GM10248 (cell line): ENCODE results near the gene TASP1.

ENCODE experiments used
- CTCF ChIA-PET: fragments of 300-600 bp; sonication (Branson Sonifier 250); formaldehyde crosslinking; extraction: SDS; loops from one replicate; lab custom pipeline; 2021; ENCODE audit warnings: antibody characterized with exemption; lab: Yijun Ruan, JAX
- POLR2A ChIA-PET: fragments of 350-650 bp; sonication (Branson Sonifier 250); formaldehyde crosslinking; extraction: SDS; loops from one replicate; lab custom pipeline; 2020; ENCODE audit warnings: antibody characterized with exemption; lab: Yijun Ruan, JAX
- DNase-seq: peaks from one replicate; pipeline ENCODE4 v3.0.0; 2012; ENCODE audit errors: extremely low spot score
- TF ChIP-seq, protein P1 (sequence below): IDR thresholded peaks from 2 replicates; pipeline ENCODE4 v1.5.1; 2012; ENCODE audit warnings: mild to moderate bottlenecking, low read depth; ENCODE audit errors: extremely low read depth, missing control alignments, control extremely low read depth

Gene TASP1

DNA sequence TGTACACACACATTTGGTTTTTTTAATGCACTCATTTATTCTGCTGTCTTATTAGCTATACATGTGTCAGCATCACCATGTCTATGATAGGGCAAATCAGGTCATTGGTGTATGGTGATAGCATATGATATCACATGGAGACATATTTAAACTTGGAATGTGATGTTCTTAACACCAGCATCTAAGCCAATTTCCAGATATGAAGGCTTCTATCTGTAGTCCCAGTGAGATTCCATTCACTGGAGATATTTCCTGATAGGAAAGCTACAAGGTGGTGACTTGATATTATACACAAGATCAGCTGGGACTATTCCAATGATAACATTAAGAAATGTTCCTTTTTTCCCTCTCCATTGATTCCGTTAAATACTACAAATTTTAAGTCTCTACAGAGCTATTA is 89.3 kb downstream of the TASP1 start:
- no peak for DNase-seq
- POLR2A ChIA-PET, result no interaction called here
- CTCF ChIA-PET, result interaction anchor here (1.1 to 8.8 kb wide), 13 partner anchors 11 to 428 kb away, joined by 3 to 174 read pairs (median 5); partner anchors contain the start of genes ESF1 and NDUFAF5
- TF ChIP-seq, protein P1, sequence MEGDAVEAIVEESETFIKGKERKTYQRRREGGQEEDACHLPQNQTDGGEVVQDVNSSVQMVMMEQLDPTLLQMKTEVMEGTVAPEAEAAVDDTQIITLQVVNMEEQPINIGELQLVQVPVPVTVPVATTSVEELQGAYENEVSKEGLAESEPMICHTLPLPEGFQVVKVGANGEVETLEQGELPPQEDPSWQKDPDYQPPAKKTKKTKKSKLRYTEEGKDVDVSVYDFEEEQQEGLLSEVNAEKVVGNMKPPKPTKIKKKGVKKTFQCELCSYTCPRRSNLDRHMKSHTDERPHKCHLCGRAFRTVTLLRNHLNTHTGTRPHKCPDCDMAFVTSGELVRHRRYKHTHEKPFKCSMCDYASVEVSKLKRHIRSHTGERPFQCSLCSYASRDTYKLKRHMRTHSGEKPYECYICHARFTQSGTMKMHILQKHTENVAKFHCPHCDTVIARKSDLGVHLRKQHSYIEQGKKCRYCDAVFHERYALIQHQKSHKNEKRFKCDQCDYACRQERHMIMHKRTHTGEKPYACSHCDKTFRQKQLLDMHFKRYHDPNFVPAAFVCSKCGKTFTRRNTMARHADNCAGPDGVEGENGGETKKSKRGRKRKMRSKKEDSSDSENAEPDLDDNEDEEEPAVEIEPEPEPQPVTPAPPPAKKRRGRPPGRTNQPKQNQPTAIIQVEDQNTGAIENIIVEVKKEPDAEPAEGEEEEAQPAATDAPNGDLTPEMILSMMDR, result no peak

DNA sequence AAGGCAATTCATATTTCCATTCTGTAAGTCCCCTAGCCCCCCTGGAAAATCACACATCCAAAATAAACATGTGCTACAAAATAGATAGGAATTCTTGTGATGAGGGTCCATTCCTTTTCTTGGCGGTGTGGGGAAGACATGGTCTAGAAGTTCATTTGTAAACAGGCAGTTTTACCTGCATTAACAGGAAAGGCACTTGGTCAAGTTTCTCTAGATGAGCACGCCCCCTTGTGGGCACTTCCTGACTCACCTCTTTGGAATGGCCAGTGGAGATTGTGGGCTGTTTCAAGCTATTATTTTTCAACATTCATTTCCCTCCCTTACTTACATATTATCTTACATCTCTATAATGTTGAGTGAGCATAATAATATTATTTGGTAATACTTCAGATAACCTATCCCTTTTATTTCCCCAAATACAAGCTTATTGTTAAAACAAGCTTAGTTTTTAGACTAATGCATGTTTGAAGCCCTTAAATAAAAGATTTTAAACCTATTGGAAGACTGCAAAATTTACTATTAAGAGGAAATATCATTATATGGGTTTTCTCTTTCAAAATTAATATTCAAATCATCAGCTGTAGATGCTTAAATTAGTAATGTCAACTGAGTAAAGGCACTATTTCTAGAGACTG is 92.1 kb downstream of the TASP1 start:
- DNase-seq, result peak; percentile 35
- TF ChIP-seq, protein P1, result peak; percentile 74
- ChIA-PET POLR2A (no interaction called here), CTCF (interaction anchor here (0.6 to 8.8 kb wide), 89 partner anchors 8 to 622 kb away, joined by 3 to 174 read pairs (median 4); partner anchors contain the start of genes ESF1, ISM1 and NDUFAF5)

DNA sequence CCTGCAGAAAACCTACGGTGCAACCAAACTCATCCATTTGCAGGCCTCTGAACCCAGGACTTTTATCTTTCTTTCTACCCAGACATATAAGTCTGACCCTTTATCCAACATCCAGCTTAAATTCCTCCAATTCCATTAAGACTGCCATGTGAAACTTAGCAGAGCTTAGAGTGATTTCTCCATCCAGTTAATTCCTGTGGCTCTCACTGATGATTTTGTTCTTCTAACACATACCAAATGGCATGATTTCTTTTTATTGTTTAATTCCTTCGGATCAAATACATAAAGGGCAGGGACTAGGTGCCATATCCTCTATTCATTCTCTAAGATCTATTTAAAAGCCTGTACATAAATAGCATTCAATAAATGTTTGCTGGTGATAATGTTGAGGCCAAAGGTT is 92.9 kb downstream of the TASP1 start:
- no peak for DNase-seq
- TF ChIP-seq, protein P1, result no peak
- ChIA-PET CTCF (interaction anchor here (0.8 to 8.8 kb wide), 61 partner anchors 8 to 621 kb away, joined by 3 to 174 read pairs (median 6); partner anchors contain the start of genes ESF1 and NDUFAF5), POLR2A (no interaction called here)

DNA sequence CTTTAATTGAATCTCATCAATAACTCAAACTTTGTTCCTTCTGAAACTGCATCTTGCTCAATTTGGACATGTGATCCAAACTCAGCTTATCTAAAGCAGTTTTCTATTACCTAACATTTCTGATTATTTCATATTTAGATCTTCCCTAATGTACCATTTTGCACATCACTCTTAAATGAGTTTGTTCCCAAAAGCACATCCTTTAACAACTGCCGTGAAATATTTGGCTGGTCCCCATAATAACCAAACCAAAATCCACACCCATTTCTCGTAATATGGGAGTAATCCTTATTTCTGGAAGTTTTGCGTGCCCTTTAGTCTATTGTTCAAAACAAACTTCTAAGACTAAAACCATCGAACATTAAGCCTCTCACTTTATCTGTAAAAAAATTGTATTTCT is 94.9 kb downstream of the TASP1 start:
- CTCF ChIA-PET, result interaction anchor here (1.5 to 8.8 kb wide), 4 partner anchors 17 to 428 kb away, joined by 3 to 174 read pairs (median 59); no protein-coding TSS in a partner anchor
- TF ChIP-seq, protein P1, result no peak
- no peak for DNase-seq
- POLR2A ChIA-PET, result no interaction called here

DNA sequence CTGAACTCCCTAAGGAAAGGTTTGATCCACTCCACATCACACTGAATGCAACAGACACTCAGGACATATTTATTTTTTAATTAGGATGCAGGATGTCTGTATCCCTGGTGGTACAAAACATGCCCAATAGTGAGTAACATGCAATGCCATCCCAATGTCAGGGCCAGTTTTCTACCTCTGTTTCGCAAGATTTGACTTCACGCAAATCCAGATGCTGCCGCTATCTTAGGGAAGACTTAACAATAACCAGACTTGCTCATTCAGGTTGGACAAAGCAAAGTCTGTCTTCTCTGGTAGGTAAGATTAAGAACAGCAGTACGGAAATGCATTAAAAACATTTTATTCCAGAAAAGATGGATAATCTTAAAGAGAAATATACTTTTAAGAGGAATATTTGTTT is 103.1 kb downstream of the TASP1 start:
- DNase-seq, result no peak
- POLR2A ChIA-PET, result no interaction called here
- TF ChIP-seq, protein P1, result no peak
- CTCF ChIA-PET, result interaction anchor here (5.1 kb wide), 1 partner anchor 12 kb away, joined by 55 read pairs; no protein-coding TSS in a partner anchor

DNA sequence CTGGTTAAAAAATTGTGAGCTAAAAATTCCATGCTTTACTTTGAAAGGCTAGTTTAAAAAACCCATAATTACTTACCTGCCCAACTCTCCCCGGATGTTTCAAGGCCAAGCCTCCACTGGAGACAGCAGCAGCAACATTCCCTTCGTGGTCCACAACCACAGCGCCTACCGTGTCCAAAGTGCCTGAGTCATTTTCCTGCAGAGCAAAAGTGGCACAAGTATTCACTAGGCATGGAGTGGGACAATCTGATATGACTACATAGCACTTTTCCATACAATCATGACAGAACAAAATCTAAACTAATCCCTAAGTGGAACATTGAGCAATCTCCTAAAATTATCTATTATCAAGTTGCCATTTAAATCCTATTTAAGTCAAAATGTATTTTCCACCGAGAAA is 104.8 kb downstream of the TASP1 start:
- TF ChIP-seq, protein P1, result no peak
- no peak for DNase-seq
- ChIA-PET POLR2A (no interaction called here), CTCF (interaction anchor here (1.4 to 5.1 kb wide), 2 partner anchors 14 to 231 kb away, joined by 3 to 55 read pairs; no protein-coding TSS in a partner anchor)
